Brain microvascular endothelial cell (primary cell): ENCODE data around the gene FILIP1.

Experiments
- DNase-seq: peaks from one replicate; pipeline ENCODE4 v3.0.0-alpha.2; 2020
- H3K27ac ChIP-seq: fragments of 250-450 bp; sonication (Bioruptor Pico); 2 replicates; pipeline ENCODE4 v1.5.1; 2020; ENCODE audit warnings: mild to moderate bottlenecking, moderate library complexity
- H3K27me3 ChIP-seq: fragments of 250-450 bp; sonication (Bioruptor Pico); replicated peaks from 2 replicates; pipeline ENCODE4 v1.5.1; 2020; ENCODE audit warnings: mild to moderate bottlenecking
- H3K36me3 ChIP-seq: fragments of 250-450 bp; sonication (Bioruptor Pico); replicated peaks from 2 replicates; pipeline ENCODE4 v1.5.1; 2020; ENCODE audit warnings: mild to moderate bottlenecking
- H3K4me3 ChIP-seq: 2 replicates; pipeline ENCODE4 v1.5.1; 2011; ENCODE audit warnings: low read depth, mild to moderate bottlenecking, control low read depth, low read length, moderate library complexity
- in situ Hi-C: cut with HindIII; loops from 2 replicates; pipeline ENCODE4 v1.10.0; 2017; ENCODE audit warnings: low sequenced_read_pairs, low pct_ligation_motif_present
- TF ChIP-seq, protein P1 (sequence below): IDR thresholded peaks from 2 replicates; pipeline ENCODE4 v1.5.1; 2011; ENCODE audit warnings: low read depth, mild to moderate bottlenecking, moderate library complexity, low read length, control low read depth, inconsistent platforms; ENCODE audit errors: missing control alignments

Gene FILIP1

DNA sequence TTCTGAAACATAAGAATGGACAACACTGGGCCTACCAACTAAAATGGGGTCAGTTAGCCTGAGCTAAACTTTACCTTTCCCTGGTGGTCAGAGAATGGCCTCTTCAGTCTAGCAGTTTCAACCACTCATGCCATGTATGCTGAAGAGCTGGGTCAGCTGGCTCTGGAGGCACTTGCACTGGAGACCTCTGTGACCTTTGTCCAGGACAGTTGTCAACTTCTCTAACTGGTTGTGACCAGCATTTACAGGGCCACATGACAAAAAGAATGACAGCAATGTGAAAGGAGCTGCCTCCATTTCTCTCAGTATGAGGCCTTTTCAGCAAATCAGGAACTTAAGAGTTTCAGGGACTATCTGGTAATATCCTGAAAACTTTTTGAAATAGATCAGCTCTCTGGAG is 149.1 kb downstream of the FILIP1 start:
- DNase-seq = no peak
- Histone ChIP-seq H3K27ac (no peak overlapping the region), H3K27me3 (no peaks in the 10 kb centered on the region), H3K36me3 (no peaks in the 10 kb centered on the region), H3K4me3 (no peak overlapping the region)
- in situ Hi-C loops = no loop called here
- TF ChIP-seq, protein P1, sequence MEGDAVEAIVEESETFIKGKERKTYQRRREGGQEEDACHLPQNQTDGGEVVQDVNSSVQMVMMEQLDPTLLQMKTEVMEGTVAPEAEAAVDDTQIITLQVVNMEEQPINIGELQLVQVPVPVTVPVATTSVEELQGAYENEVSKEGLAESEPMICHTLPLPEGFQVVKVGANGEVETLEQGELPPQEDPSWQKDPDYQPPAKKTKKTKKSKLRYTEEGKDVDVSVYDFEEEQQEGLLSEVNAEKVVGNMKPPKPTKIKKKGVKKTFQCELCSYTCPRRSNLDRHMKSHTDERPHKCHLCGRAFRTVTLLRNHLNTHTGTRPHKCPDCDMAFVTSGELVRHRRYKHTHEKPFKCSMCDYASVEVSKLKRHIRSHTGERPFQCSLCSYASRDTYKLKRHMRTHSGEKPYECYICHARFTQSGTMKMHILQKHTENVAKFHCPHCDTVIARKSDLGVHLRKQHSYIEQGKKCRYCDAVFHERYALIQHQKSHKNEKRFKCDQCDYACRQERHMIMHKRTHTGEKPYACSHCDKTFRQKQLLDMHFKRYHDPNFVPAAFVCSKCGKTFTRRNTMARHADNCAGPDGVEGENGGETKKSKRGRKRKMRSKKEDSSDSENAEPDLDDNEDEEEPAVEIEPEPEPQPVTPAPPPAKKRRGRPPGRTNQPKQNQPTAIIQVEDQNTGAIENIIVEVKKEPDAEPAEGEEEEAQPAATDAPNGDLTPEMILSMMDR = no peak

DNA sequence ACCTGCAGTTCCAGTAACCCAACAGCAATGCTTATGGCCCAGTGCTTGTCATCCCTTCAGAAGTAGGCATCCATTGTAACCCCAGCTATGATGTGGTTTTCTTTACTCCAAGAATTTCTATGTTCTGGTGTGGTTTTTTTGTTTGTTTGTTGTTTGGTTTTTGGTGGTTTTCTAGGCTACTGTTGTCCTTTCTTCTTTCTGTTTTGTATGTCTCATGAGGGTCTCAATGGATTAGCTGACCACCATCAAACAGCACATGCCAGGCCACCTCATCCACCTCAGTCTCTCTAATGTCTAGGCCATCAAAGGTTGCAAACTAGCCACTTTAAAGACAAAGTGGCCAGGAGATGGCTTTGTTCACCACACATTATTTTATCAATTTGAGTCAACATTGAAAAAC is 149.6 kb downstream of the FILIP1 start:
- in situ Hi-C loops = no loop called here

DNA sequence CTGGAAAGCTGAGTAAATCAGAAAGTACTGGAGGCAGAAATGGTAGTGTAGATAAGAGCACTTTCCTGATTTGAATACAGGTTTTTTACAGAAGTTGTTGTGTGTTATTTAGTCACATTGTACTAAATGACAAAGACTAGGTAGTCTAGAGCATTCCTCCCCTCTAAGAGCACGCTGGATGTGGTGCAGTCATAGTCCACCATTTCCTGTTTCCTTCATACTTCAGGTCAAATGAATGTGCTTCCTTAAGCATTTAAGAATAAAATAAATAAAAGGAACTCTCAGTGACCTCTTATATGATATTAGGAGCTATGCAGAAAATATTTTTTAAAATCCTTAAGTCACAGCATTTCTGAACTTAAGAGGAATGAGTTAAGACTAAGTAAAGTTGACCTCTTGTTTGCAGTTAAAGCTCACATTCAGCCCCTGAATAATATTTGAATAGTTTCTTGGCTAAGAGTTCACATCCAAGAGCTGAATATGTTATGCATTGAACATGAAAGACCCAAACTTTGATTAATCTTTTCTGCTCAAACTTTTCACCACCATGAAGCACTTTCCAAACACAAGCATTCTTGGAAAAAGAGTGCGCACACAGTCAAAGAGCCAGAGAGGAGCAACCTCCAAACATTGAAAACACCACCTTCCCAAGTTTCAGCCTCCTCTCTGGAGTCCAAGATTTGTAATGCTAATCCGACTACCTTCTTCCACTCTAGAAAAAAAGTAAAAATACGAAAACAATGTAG is 155.6 kb downstream of the FILIP1 start:
- no peak overlapping the region for H3K4me3 ChIP-seq
- H3K27me3 ChIP-seq = no peaks in the 10 kb centered on the region
- TF ChIP-seq, protein P1 = no peak
- in situ Hi-C loops = no loop called here
- no peaks in the 10 kb centered on the region for H3K36me3 ChIP-seq
- H3K27ac ChIP-seq = no peak overlapping the region
- no peak for DNase-seq

More for the DNA sequence above, 149.6 kb downstream of the FILIP1 start:
- Histone ChIP-seq H3K27me3 (no peaks in the 10 kb centered on the region), H3K4me3 (no peak overlapping the region), H3K27ac (no peak overlapping the region), H3K36me3 (no peaks in the 10 kb centered on the region)
- DNase-seq = no peak
- TF ChIP-seq, protein P1 = no peak

DNA sequence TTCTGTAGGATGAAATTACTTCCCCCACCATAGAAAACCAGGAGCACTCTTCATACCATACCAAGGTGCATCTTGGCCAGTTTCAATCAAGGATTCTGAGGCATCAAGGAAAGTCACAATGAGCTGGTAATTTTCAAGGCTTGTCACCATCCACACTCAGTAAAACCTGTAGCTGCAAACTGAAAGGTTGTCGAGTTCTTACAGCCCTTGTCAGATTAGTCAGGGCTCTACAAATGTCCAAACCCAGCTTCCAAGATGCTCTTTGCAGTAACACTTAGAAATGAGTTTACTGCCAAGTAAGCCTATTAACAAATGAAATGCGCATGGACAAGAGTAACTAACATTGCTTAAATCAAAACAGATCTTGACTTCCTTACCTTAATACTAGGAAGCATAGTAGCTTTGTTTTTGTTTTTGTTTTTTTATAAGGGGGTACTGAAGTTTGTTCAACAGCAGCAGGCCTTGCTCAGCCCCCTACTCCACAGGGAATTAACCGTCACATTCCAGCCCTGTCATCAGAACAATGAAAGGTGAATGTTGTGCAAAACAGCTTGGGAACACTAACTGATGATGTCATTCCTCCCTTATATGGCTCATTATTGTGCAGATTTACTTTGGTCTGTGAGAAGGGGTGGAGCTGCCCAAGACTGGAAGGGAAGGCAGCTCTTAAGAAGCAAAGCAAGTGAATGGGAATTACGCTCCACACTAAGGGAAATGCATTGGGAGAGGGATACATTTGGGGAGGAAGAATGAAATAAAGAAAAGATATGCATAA is 159.1 kb downstream of the FILIP1 start:
- peak; percentile 49 for DNase-seq

DNA sequence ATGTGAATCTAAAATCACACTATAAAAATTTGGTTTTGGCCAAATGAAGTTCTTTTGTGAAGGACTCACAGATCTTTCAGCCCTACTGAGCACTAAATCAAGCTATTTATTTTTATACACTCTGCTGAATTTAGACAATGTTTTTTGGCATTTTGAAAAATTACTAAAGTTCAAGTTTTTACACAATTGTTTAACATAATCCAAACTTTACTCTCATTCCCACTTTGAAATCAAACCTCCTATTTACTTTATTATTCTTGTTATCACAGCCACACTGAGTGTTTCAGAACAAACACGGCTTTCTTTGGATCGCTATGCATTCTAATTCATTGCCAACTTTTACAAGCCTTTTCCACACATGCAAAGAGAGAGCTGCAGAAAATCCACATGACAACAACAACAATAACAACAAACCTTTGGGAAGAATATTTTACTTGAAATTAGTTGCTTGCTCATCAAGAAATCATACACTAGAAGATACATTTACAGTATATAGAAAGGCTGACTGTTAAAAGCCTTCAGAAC is 159.9 kb downstream of the FILIP1 start:
- DNase-seq = no peak
- Histone ChIP-seq H3K36me3 (no peaks in the 10 kb centered on the region), H3K4me3 (no peak overlapping the region), H3K27ac (no peak overlapping the region), H3K27me3 (no peaks in the 10 kb centered on the region)
- in situ Hi-C loops = no loop called here
- TF ChIP-seq, protein P1 = no peak

More for the DNA sequence above, 159.1 kb downstream of the FILIP1 start:
- Histone ChIP-seq H3K27ac (peak overlapping the region; percentile 0), H3K27me3 (no peaks in the 10 kb centered on the region), H3K36me3 (no peaks in the 10 kb centered on the region), H3K4me3 (no peak overlapping the region)
- in situ Hi-C loops = no loop called here
- TF ChIP-seq, protein P1 = no peak
